Activated CD4-positive, alpha-beta T cell treated with anti-CD3 and anti-CD28 coated beads for 48 hours (primary cell): Measurements from ENCODE around the gene GDF10.

Experiments used
- DNase-seq: peaks from one replicate; pipeline ENCODE4 v3.0.0-alpha.2; 2020

Gene GDF10

GRCh38 chr10:47299611-47300428 lies at the start of gene GDF10:
Gene GDF10 (plus strand): TSS chr10:47300197. CDS start chr10:47300652, 455 bp downstream.
- peak; percentile 28 for DNase-seq

GRCh38 chr10:47252093-47252780 lies 47.8 kb upstream of the GDF10 start:
- DNase-seq, result no peak

GRCh38 chr10:47253030-47253637 lies 46.9 kb upstream of the GDF10 start:
- no peak for DNase-seq

- no peak for DNase-seq
Measured at GRCh38 chr10:47253651-47254375, 46.2 kb upstream of the GDF10 start.

- no peak for DNase-seq
Measured at GRCh38 chr10:47254611-47255010, 45.4 kb upstream of the GDF10 start.

- DNase-seq, result no peak
Measured at GRCh38 chr10:47255033-47255813, 44.8 kb upstream of the GDF10 start.

GRCh38 chr10:47255866-47256265 lies 44.1 kb upstream of the GDF10 start:
- no peak for DNase-seq

GRCh38 chr10:47256751-47257336 lies 43.2 kb upstream of the GDF10 start:
- peak; percentile 46 for DNase-seq

- no peak for DNase-seq
Measured at GRCh38 chr10:47257396-47258120, 42.4 kb upstream of the GDF10 start.

GRCh38 chr10:47258921-47259320 lies 41.1 kb upstream of the GDF10 start:
- DNase-seq, result no peak

- no peak for DNase-seq
Measured at GRCh38 chr10:47259466-47259865, 40.5 kb upstream of the GDF10 start.

GRCh38 chr10:47260505-47261111 lies 39.4 kb upstream of the GDF10 start:
- peak; percentile 46 for DNase-seq

GRCh38 chr10:47261121-47261520 lies 38.9 kb upstream of the GDF10 start:
- DNase-seq, result peak; percentile 58

GRCh38 chr10:47261556-47261955 lies 38.4 kb upstream of the GDF10 start:
- no peak for DNase-seq

- DNase-seq, result no peak
Measured at GRCh38 chr10:47262606-47263533, 37.1 kb upstream of the GDF10 start.

GRCh38 chr10:47264797-47265281 lies 35.2 kb upstream of the GDF10 start:
- peak; percentile 75 for DNase-seq

GRCh38 chr10:47266602-47267001 lies 33.4 kb upstream of the GDF10 start:
- no peak for DNase-seq

- DNase-seq, result no peak
Measured at GRCh38 chr10:47268696-47269095, 31.3 kb upstream of the GDF10 start.

GRCh38 chr10:47269294-47269693 lies 30.7 kb upstream of the GDF10 start:
- no peak for DNase-seq
